GM12875 (cell line): ENCODE measurements around the gene EEPD1.

Experiments used
- H3K4me3 ChIP-seq: one replicate; pipeline ENCODE4 v1.5.1; 2011; ENCODE audit warnings: low read depth, low read length, control low read depth
- TF ChIP-seq, protein P1 (sequence below): IDR thresholded peaks from 2 replicates; pipeline ENCODE4 v1.5.1; 2011; ENCODE audit warnings: low read depth, mild to moderate bottlenecking, control low read depth, inconsistent platforms, low read length, moderate library complexity, borderline replicate concordance; ENCODE audit not compliant: insufficient read depth

EEPD1 gene

GRCh38 chr7:36131026-36131425 is 22.0 kb upstream of the EEPD1 start:
- TF ChIP-seq, protein P1, sequence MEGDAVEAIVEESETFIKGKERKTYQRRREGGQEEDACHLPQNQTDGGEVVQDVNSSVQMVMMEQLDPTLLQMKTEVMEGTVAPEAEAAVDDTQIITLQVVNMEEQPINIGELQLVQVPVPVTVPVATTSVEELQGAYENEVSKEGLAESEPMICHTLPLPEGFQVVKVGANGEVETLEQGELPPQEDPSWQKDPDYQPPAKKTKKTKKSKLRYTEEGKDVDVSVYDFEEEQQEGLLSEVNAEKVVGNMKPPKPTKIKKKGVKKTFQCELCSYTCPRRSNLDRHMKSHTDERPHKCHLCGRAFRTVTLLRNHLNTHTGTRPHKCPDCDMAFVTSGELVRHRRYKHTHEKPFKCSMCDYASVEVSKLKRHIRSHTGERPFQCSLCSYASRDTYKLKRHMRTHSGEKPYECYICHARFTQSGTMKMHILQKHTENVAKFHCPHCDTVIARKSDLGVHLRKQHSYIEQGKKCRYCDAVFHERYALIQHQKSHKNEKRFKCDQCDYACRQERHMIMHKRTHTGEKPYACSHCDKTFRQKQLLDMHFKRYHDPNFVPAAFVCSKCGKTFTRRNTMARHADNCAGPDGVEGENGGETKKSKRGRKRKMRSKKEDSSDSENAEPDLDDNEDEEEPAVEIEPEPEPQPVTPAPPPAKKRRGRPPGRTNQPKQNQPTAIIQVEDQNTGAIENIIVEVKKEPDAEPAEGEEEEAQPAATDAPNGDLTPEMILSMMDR: no peak
- H3K4me3 ChIP-seq: no peak overlapping the region

DNA sequence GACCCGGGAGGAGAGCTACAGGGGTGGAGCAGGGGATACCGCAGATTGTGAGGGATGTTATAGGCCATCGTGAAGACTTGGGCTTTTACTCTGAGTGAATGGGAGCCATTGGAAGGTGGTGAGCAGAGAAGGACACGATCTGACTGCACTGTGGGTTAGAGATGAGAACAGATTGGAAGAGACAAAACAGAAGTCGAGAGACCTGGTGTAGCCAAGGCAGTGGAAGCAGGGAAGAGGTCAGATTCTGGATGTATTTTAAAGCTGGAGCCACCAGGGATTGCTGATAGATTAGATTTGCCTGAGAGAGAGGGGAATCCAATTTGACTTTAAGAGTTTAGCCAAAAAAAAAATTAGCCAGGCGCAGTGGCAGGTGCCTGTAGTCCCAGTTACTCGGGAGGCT is 21.6 kb upstream of the EEPD1 start:
- no peak overlapping the region for H3K4me3 ChIP-seq
- TF ChIP-seq, protein P1: no peak

DNA sequence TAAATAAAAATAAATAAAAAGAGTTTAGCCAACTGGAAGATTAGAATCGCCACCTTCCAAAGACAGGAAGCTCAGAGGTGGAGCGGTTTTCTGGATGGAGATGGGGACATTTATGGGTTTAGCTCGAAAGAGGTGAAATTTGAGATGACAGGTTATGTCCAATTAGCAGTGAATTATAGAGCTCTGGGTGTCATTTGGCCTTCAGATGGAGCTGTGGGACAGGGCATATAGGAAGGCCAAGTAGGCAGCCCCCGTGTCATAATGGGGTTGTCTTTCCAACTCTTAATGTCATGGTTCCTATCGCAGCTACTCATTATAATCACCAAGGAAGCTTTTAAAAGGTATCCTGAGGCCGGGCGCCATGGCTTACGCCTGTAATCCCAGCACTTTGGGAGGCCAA is 21.0 kb upstream of the EEPD1 start:
- TF ChIP-seq, protein P1: no peak
- no peak overlapping the region for H3K4me3 ChIP-seq

DNA sequence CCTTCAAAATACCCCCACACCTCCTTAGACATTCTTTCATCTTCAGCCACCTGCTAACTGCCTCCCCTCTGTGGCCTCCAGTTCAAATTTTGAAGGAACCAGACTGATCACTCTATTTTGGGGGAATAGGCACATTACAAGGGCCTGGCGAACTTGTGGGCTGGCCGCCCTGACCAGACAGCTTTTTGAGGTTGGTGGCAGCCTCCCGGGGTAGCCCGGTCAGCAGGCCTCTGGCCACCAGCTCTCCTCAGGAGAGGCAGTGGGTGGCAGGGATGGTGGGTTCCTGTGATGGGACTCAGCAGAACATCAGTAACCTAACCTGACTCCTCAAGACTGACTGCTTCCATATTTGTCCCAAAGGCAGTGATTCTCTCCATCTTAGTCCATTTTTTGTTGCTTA is 17.4 kb upstream of the EEPD1 start:
- TF ChIP-seq, protein P1: no peak
- H3K4me3 ChIP-seq: no peak overlapping the region

DNA sequence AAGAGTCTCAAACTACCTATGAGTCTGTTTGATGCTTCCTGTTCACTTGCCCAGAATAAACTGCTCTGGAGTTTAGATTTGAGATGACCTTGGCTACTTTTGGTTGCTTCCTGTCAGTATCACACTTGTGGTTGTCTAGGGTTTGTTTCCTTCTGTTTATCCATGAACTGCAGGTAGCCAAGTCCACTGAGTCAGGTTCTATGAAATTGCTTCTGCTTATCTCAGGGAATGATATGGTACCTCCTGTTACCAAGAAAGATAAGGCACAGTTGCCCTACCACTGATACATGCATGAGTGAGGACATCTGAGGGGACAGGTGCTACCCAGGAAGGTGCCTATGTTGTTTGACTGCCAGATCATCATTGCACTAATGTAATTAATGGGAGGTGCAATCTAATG is 15.8 kb upstream of the EEPD1 start:
- H3K4me3 ChIP-seq: no peak overlapping the region
- TF ChIP-seq, protein P1: no peak

- no peak overlapping the region for H3K4me3 ChIP-seq
- TF ChIP-seq, protein P1: no peak
Measured at GRCh38 chr7:36137754-36138153, 15.3 kb upstream of the EEPD1 start.

DNA sequence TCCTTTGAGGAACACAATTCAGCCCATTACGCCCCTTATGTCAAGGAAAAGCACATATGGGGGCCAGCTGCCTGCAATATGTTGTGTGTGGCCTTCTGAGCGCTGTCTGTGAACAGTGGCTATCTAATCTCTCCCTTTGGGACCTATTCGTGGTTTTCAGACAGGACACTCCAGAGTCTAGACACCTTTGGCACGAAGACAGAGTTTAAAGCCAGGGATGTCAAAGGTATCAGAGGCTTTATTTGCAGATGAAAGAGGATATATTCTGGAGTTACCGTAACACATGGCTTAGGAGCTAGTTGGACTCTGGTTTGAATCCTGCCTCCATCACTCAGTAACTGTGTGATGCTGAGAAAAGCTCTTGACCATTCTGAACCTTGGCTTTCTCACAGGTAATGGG is 14.8 kb upstream of the EEPD1 start:
- no peak overlapping the region for H3K4me3 ChIP-seq
- TF ChIP-seq, protein P1: no peak
